ENCODE data around the gene TCF12.
A peak's percentile ranks its signal among the peaks of the same experiment; 100 is the strongest.

TCF12 gene

GRCh38 chr15:57278439-57278838 lies 360.0 kb downstream of the TCF12 start:
- no peak for DNase-seq

- no peak for DNase-seq
Measured at GRCh38 chr15:57280464-57280863, 362.0 kb downstream of the TCF12 start.

GRCh38 chr15:57281321-57281720 lies 362.9 kb downstream of the TCF12 start:
- DNase-seq = no peak

GRCh38 chr15:57282686-57283085 lies 364.2 kb downstream of the TCF12 start:
- no peak for DNase-seq

- no peak for DNase-seq
Measured at GRCh38 chr15:57283774-57284503, 365.5 kb downstream of the TCF12 start.

- DNase-seq = no peak
Measured at GRCh38 chr15:57284535-57284934, 366.1 kb downstream of the TCF12 start.

- DNase-seq = no peak
Measured at GRCh38 chr15:57285386-57285785, 366.9 kb downstream of the TCF12 start.

- DNase-seq = peak; percentile 51
Measured at GRCh38 chr15:57286446-57287122, 368.1 kb downstream of the TCF12 start.

GRCh38 chr15:57287123-57287521 lies 368.7 kb downstream of the TCF12 start:
- DNase-seq = peak; percentile 99

- DNase-seq = no peak
Measured at GRCh38 chr15:57288926-57289580, 370.6 kb downstream of the TCF12 start.

GRCh38 chr15:57290187-57290586 lies 371.7 kb downstream of the TCF12 start:
- no peak for DNase-seq

- DNase-seq = no peak
Measured at GRCh38 chr15:57290826-57291225, 372.4 kb downstream of the TCF12 start.

GRCh38 chr15:57296473-57297162 lies 378.2 kb downstream of the TCF12 start:
- DNase-seq = no peak

- no peak for DNase-seq
Measured at GRCh38 chr15:57297163-57297593, 378.7 kb downstream of the TCF12 start.

GRCh38 chr15:57297630-57298029 lies 379.2 kb downstream of the TCF12 start:
- DNase-seq = no peak

GRCh38 chr15:57298204-57298603 lies 379.8 kb downstream of the TCF12 start:
- no peak for DNase-seq

- DNase-seq = peak; percentile 34
Measured at GRCh38 chr15:57298843-57299550, 380.6 kb downstream of the TCF12 start.

GRCh38 chr15:57301307-57301706 lies 382.9 kb downstream of the TCF12 start:
- no peak for DNase-seq

- no peak for DNase-seq
Measured at GRCh38 chr15:57302640-57303257, 384.3 kb downstream of the TCF12 start.

GRCh38 chr15:57305009-57305408 lies 386.6 kb downstream of the TCF12 start:
- DNase-seq = no peak

- peak; percentile 49 for DNase-seq
Measured at GRCh38 chr15:57306161-57306943, 387.9 kb downstream of the TCF12 start.
